Measurements from ENCODE around the gene CD1B.

DNA sequence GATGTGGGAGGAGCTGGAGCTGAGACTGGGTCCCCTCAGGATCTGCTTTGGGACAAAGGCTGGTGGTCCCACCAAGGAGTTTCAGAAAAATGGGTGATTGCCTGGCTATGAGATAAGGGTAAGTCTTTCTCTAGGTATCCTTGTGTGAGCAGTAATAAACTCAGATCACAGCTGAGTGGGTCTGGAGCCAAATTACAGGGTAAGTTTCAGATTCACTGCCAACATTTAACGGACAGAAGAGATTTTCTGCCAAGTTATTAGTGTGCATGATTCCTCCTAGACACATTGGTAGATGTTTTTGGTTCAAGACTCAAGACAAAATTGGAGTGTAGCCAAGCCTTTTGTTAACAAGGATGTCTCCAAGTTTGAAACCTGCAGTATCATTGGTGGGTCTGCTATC lies 7.5 kb downstream of the CD1B start:
- TF ChIP-seq, protein P1, sequence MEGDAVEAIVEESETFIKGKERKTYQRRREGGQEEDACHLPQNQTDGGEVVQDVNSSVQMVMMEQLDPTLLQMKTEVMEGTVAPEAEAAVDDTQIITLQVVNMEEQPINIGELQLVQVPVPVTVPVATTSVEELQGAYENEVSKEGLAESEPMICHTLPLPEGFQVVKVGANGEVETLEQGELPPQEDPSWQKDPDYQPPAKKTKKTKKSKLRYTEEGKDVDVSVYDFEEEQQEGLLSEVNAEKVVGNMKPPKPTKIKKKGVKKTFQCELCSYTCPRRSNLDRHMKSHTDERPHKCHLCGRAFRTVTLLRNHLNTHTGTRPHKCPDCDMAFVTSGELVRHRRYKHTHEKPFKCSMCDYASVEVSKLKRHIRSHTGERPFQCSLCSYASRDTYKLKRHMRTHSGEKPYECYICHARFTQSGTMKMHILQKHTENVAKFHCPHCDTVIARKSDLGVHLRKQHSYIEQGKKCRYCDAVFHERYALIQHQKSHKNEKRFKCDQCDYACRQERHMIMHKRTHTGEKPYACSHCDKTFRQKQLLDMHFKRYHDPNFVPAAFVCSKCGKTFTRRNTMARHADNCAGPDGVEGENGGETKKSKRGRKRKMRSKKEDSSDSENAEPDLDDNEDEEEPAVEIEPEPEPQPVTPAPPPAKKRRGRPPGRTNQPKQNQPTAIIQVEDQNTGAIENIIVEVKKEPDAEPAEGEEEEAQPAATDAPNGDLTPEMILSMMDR (IDR thresholded peaks at IDR 0.05), result no peak
- TF ChIP-seq POLR2A (IDR thresholded peaks at IDR 0.05), result no peak
